Measurements from ENCODE around the gene ENGASE. TPM values are rescaled to one million over a fixed set of nuclear protein-coding genes. Genes with fewer than 3 reads are reported as not detected.

ENGASE gene
- polyA plus RNA-seq, 1 of the 3 experiments (the other 2 are of a cell fraction): 30.1 TPM

- TF ChIP-seq CHD2 (IDR thresholded peaks at IDR 0.05; ENCODE audit: low read length, partially characterized antibody) (no peak), ELF1 (IDR thresholded peaks at IDR 0.05) (no peak), FOXM1 (IDR thresholded peaks at IDR 0.05; ENCODE audit: low read depth) (no peak), FOSL2 (IDR thresholded peaks at IDR 0.05; ENCODE audit: borderline replicate concordance, low read depth) (no peak), USF1 (IDR thresholded peaks at IDR 0.05; ENCODE audit: borderline replicate concordance, low read depth) (no peak), GABPA (IDR thresholded peaks at IDR 0.05; ENCODE audit: low read depth) (no peak), EZH2phosphoT487 (IDR thresholded peaks at IDR 0.05; ENCODE audit: borderline replicate concordance, low read depth) (no peak), GATA2 (CRISPR knock-in tag; IDR thresholded peaks at IDR 0.05) (no peak), MXI1 (IDR thresholded peaks at IDR 0.05; ENCODE audit: low read depth, low read length) (no peak), USF2 (IDR thresholded peaks at IDR 0.05; ENCODE audit: borderline replicate concordance, low read depth, low read length) (no peak), PBX3 (IDR thresholded peaks at IDR 0.05) (no peak)
- WGBS (ENCODE audit: low lambda C conversion rate): 75% methylated on average over 25 of the region's 31 CpGs
- CTCF ChIA-PET: interaction anchor here (0.6 to 22.0 kb wide), 12 partner anchors 8 to 367 kb away, joined by 3 to 405 read pairs (median 7); no protein-coding TSS in a partner anchor
- DNase-seq: peak; percentile 42
- peak overlapping the region; percentile 97 for H3K4me2 ChIP-seq
- H3K27me3 ChIP-seq (ENCODE audit: insufficient read depth): no peaks in the 10 kb centered on the region
- no peaks in the 10 kb centered on the region for H3K9me3 ChIP-seq
- no peaks in the 10 kb centered on the region for H3F3A ChIP-seq (replicated peaks; ENCODE audit: insufficient read depth)
- H3K9me2 ChIP-seq: no peaks in the 10 kb centered on the region
- H3K36me3 ChIP-seq (replicated peaks in 1 of 2; ENCODE audit: control insufficient read depth in 1 of 2, insufficient read depth in 2 of 2, low read length in 1 of 2): no peaks in the 10 kb centered on the region
- no peaks in the 10 kb centered on the region for H3K79me2 ChIP-seq (ENCODE audit: insufficient read depth)
- H3K4me1 ChIP-seq (ENCODE audit: control insufficient read depth in 1 of 2, insufficient read depth in 2 of 2, low read depth in 1 of 2, low read length in 1 of 2): peaks cover 33 to 53% of the 10 kb centered on the region in 2 experiments
- no peaks in the 10 kb centered on the region for H4K20me1 ChIP-seq (ENCODE audit: insufficient read depth)
- peak overlapping the region; percentile 80; the same call in 1 of the 2 replicates for H2AFZ ChIP-seq (ENCODE audit: low read depth)
- POLR2A ChIA-PET: no interaction called here
- peak overlapping the region; percentile 68 to 82 for H3K4me3 ChIP-seq (ENCODE audit: low read depth in 2 of 2, low read length in 1 of 2)
- H3K27ac ChIP-seq (ENCODE audit: low read depth in 2 of 2, low read length in 1 of 2): no peak overlapping the region; a peak in 1 of 4 replicates
- peak overlapping the region; percentile 60; the same call in 1 of the 2 replicates for H3K9ac ChIP-seq
Observed at GRCh38 chr17:79024901-79025737, 49.5 kb upstream of the ENGASE start.
